Measurements from ENCODE around the gene NCR3LG1. TPM values are rescaled to one million over a fixed set of nuclear protein-coding genes. Genes with fewer than 3 reads are reported as not detected.

Gene NCR3LG1
- total RNA-seq, 2 experiments from 2014 or later: 7.7 to 23.0 TPM

- Histone ChIP-seq H3K27ac (ENCODE audit: low read depth, low read length, poor library complexity, severe bottlenecking) (peak within 1 kb of the TSS; percentile 80), H2AFZ (ENCODE audit: low read length) (peak within 1 kb of the TSS; percentile 49), H3K9me2 (ENCODE audit: insufficient read depth, low read length) (no peaks in the 10 kb centered on the region), H4K20me1 (ENCODE audit: insufficient read depth, low read length) (0 out of 2 replicates have a peak, but pooled peaks cover 5% of the 10 kb centered on the region), H3K79me2 (ENCODE audit: insufficient read depth, low read depth, low read length) (no peaks in the 10 kb centered on the region), H3K4me1 (ENCODE audit: insufficient read depth, low read length, poor library complexity, severe bottlenecking) (peaks cover 54% of the 10 kb centered on the region), H3K36me3 (ENCODE audit: insufficient read depth, low read length) (no peaks in the 10 kb centered on the region), H3K4me3 (ENCODE audit: low read depth, low read length, poor library complexity, severe bottlenecking) (peak within 1 kb of the TSS; percentile 67), H3K9me3 (ENCODE audit: low read length) (no peaks in the 10 kb centered on the region), H3K4me2 (ENCODE audit: low read length) (peak within 1 kb of the TSS; percentile 74)
- CTCF ChIA-PET (ENCODE audit: unreplicated experiment): interaction anchor here (0.6 kb wide), 2 partner anchors 105 to 343 kb away, joined by 3 to 5 read pairs; no protein-coding TSS in a partner anchor
- POLR2A ChIA-PET: interaction anchor here (0.6 to 1.1 kb wide), 2 partner anchors 139 to 284 kb away, joined by 3 read pairs; no protein-coding TSS in a partner anchor
- TF ChIP-seq EZH2phosphoT487 (IDR thresholded peaks at IDR 0.05; ENCODE audit: borderline replicate concordance, low read depth, low read length): no peak
- TF ChIP-seq CTCF (conservative IDR thresholded peaks at IDR 0.05; ENCODE audit: low read length): 0 out of 2 replicates have a peak, but pooled peaks have one; percentile 40
- no TSS peak for BruUV-seq (replicated peaks)
- intact Hi-C loops (cut with micrococcal nuclease; ENCODE audit: unreplicated experiment): no loop called here
- DNase-seq (ENCODE audit: low spot score): no peak
Observed at GRCh38 chr11:17388609-17389210, 37.1 kb downstream of the NCR3LG1 start, which contains the start of gene KCNJ11. Gene KCNJ11 (minus strand): TSS chr11:17388659. CDS start chr11:17388091, 568 bp downstream.

- CTCF ChIA-PET (ENCODE audit: unreplicated experiment): interaction anchor here (0.6 to 1.0 kb wide), 3 partner anchors 11 to 35 kb away, joined by 4 to 5 read pairs (median 4); no protein-coding TSS in a partner anchor
- no peaks in the 10 kb centered on the region for H3K9me2 ChIP-seq (ENCODE audit: insufficient read depth, low read length)
- peak overlapping the region; percentile 80 for H3K27ac ChIP-seq (ENCODE audit: low read depth, low read length, poor library complexity, severe bottlenecking)
- POLR2A ChIA-PET: interaction anchor here (0.6 kb wide), 5 partner anchors 28 to 285 kb away, joined by 3 to 6 read pairs (median 3); no protein-coding TSS in a partner anchor
- H3K4me1 ChIP-seq (ENCODE audit: insufficient read depth, low read length, poor library complexity, severe bottlenecking): peaks cover 56% of the 10 kb centered on the region
- H3K79me2 ChIP-seq (ENCODE audit: insufficient read depth, low read depth, low read length): no peaks in the 10 kb centered on the region
- peak; percentile 87 for DNase-seq (ENCODE audit: low spot score)
- H4K20me1 ChIP-seq (ENCODE audit: insufficient read depth, low read length): 0 out of 2 replicates have a peak, but pooled peaks cover 5% of the 10 kb centered on the region
- intact Hi-C loops (cut with micrococcal nuclease; ENCODE audit: unreplicated experiment): no loop called here
- peak overlapping the region; percentile 74 for H3K4me2 ChIP-seq (ENCODE audit: low read length)
- H3K4me3 ChIP-seq (ENCODE audit: low read depth, low read length, poor library complexity, severe bottlenecking): peak overlapping the region; percentile 67
- no peaks in the 10 kb centered on the region for H3K36me3 ChIP-seq (ENCODE audit: insufficient read depth, low read length)
- peak overlapping the region; percentile 49 for H2AFZ ChIP-seq (ENCODE audit: low read length)
- TSS peak; percentile 89 for BruUV-seq (replicated peaks)
- no peaks in the 10 kb centered on the region for H3K9me3 ChIP-seq (ENCODE audit: low read length)
- TF ChIP-seq EZH2phosphoT487 (IDR thresholded peaks at IDR 0.05; ENCODE audit: borderline replicate concordance, low read depth, low read length) (no peak), CTCF (conservative IDR thresholded peaks at IDR 0.05; ENCODE audit: low read length) (peak; percentile 54; the same call in 1 of the 2 replicates)
Observed at GRCh38 chr11:17389211-17389956, 37.8 kb downstream of the NCR3LG1 start.
